Right lobe of liver (tissue), 4 donors: ENCODE data around the gene CYB561D1.

Experiments
- CTCF ChIP-seq, 4 donors: fragments of 200-600 bp in 3 of 4; fragments of 450-650 bp in 1 of 4; IDR thresholded peaks; one replicate each; pipeline versions ENCODE4 v1.5.1 to v1.8.0; 2016 to 2022; ENCODE audit warnings: antibody characterized with exemption in 4 of 4, mild to moderate bottlenecking in 2 of 4
- POLR2A ChIP-seq: fragments of 450-650 bp; IDR thresholded peaks from one replicate; pipeline ENCODE4 v1.6.1; 2017; ENCODE audit warnings: antibody characterized with exemption, mild to moderate bottlenecking
- donor health status: DM: no; HTN: no; CAD: no.
- donor health status: DM: no; HTN: no; CAD: no.
- donor health status: DM: no; HTN: yes; CAD: no.

GRCh38 chr1:109531826-109532364, 38.0 kb downstream of the CYB561D1 start:
- no peak for TF ChIP-seq CTCF (IDR thresholded peaks at IDR 0.05)
- TF ChIP-seq POLR2A, result no peak
